Stimulated activated CD8-positive, alpha-beta memory T cell treated with anti-CD3 and anti-CD28 coated beads, Interleukin-12 subunit alpha, Interleukin-12 subunit beta, amount 100 ng/mL, for 24 hours (primary cell): ENCODE results near the gene CCNQ.

ENCODE experiments used
- DNase-seq: peaks from one replicate; pipeline ENCODE4 v3.0.0-alpha.2; 2020; ENCODE audit errors: extremely low read depth

The CCNQ gene

GRCh38 chrX:153539171-153539978 is 59.6 kb downstream of the CCNQ start:
- no peak for DNase-seq

- DNase-seq, result no peak
Measured at GRCh38 chrX:153538424-153538823, 60.5 kb downstream of the CCNQ start.
